ENCODE measurements around the gene RARRES2. TPM values are rescaled to one million over a fixed set of nuclear protein-coding genes. Genes with fewer than 3 reads are reported as not detected.

The RARRES2 gene
- total and polyA plus RNA-seq, 5 experiments from 2014 or later: 0.29 TPM; not detected in 4

DNA sequence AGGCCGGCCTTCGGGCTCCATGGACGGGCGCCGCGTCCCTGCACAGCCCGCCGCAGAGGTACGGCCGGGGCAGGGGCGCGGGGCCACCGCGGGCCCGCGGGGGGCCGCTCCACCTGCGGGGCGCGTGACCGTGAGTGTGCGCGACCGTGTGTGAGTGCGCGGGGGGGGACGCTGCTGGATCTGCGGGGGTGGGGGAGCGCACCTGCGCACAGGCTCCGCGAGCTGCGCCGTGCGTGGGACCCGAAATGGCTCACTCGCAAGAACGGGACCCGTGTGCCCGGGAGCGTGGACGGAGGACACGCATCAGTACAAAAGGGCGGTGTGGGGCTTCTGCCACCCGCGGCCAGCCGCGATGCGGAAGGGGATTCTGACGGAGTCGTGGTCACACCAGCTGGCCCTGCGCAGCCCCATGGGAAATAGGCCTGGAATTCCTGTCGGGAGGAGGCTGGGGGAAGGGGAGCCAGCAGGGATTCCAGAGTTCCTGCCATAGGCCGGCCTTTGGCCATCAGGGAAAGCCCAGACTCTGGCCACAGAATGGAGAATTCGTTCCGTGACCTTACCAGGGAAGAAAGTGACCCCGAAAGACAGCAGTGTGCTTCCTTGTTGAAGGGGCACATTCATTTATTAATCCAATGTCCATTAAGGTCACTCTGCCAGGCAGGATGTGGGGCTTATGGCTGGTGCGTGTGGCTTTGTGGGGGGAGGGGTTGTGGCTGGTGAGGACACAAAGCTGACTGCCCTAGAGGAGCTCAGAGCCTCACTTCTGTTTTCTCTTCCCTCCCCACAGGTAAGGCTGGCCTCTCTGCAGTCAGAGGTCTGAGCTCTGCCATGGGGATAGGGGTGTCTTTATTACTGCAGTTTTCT, 27.7 kb upstream of the RARRES2 start:
- no peaks in the 10 kb centered on the region for H3K27me3 Mint-ChIP-seq
- peak; percentile 60 to 73 for ATAC-seq

DNA sequence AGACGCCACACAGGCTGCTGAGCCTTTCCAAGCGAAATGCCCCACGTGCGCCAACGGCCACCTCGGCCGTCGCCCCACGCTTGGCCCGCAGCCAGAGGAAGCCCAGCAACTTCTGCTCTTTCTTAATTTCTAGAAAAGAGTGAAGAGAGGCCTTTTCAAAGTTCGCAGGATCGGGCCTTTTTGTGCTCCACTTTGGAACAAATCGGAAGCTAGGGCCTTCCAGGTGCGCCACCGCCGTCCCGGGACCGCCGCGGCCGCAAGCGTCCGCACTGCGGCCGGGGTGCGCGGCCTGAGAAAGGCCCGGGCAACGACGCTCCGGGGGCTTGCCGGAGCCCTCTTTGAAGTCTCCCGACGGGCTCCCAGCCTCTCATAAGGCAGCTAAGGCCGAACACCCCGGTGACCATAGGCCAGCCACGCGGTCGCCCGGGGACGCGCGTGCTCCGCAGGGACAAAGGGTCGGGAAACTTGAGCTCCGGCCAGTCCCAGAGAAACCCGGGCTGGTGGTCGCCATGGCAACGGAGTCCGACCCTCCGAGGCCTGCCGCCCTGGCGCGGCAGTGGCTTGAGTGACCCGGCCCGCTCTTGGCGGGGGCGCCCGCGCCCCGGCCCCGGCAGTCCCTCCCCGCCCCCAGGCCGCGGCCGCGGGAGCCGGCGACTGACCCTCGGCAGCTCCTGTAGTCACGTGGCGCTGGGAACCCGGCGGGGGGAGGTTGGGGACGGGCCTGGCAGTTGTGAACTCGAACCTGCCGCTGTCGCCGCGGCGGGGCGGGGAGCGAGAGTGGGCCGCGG, 26.9 kb upstream of the RARRES2 start, which contains the start of gene REPIN1:
Gene REPIN1, plus strand, starts transcription at position 727 of the 788 bp plus-strand sequence. CDS start 890 bp downstream, outside the sequence.
- Mint-ChIP-seq H3K27me3 (no peaks in the 10 kb centered on the region), H3K27ac (peak within 1 kb of the TSS; percentile 90 to 98 (median 96)), H3K4me3 (peak within 1 kb of the TSS; percentile 89 to 98 (median 94)), H3K9me3 (no peaks in the 10 kb centered on the region), H3K4me1 (peaks cover 21 to 65% (median 57%) of the 10 kb centered on the region in 4 donors), H3K36me3 (peaks cover 0 to 15% (median 0%) of the 10 kb centered on the region in 3 donors)
- ATAC-seq (peak; percentile 43 to 54), DNase-seq (peak; percentile 66 to 87 (median 74))
- POLR2A ChIA-PET: interaction anchor here (0.7 to 7.3 kb wide), 18 partner anchors 8 to 951 kb away, joined by 3 to 96 read pairs (median 5); partner anchors contain the start of genes ACTR3C, GIMAP5, GIMAP8 and LRRC61

More for the DNA sequence above, 27.7 kb upstream of the RARRES2 start:
- DNase-seq: peak in 9 of 10 donors; percentile 50 to 77 (median 61)
- Mint-ChIP-seq H3K4me3 (peak overlapping the region; percentile 89 to 98 (median 94)), H3K36me3 (peaks cover 0 to 23% (median 0%) of the 10 kb centered on the region in 3 donors), H3K4me1 (peaks cover 21 to 64% (median 58%) of the 10 kb centered on the region in 4 donors), H3K9me3 (no peaks in the 10 kb centered on the region), H3K27ac (peak overlapping the region; percentile 89 to 97 (median 95))
- POLR2A ChIA-PET: interaction anchor here (0.7 to 7.3 kb wide), 22 partner anchors 8 to 952 kb away, joined by 3 to 96 read pairs (median 5); partner anchors contain the start of genes ACTR3C, GIMAP1, GIMAP5 and GIMAP8

DNA sequence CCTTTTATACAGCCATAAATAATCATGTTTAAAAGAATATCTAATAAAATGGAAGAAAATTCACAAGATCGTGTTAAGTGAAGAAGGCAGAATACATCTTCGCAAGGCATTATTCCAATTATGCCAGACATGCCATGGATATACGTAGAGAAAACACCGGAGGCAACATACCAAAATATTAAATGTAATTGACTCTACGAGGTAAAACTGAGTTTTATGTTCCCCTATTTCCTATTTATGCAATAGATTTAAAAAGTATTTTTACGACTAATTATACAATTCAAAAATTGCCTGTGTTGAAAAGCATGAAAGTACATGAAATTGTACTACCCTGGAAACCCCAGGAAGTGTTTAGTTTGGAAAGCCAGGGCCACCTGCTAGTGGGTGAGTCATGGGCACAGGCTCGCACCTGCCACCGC, 26.3 kb upstream of the RARRES2 start:
- ATAC-seq (peak; percentile 48 to 63), DNase-seq (no peak)
- Mint-ChIP-seq H3K27me3 (no peaks in the 10 kb centered on the region), H3K9me3 (no peaks in the 10 kb centered on the region), H3K4me1 (peaks cover 24 to 66% (median 53%) of the 10 kb centered on the region in 4 donors), H3K36me3 (peaks cover 0 to 10% (median 0%) of the 10 kb centered on the region in 3 donors), H3K4me3 (peak overlapping the region; percentile 81 to 93 (median 90)), H3K27ac (peak overlapping the region; percentile 90 to 98 (median 94))
- POLR2A ChIA-PET: interaction anchor here (0.7 to 7.3 kb wide), 12 partner anchors 10 to 642 kb away, joined by 3 to 96 read pairs (median 8); partner anchors contain the start of genes GIMAP5, GIMAP8 and ZNF775

DNA sequence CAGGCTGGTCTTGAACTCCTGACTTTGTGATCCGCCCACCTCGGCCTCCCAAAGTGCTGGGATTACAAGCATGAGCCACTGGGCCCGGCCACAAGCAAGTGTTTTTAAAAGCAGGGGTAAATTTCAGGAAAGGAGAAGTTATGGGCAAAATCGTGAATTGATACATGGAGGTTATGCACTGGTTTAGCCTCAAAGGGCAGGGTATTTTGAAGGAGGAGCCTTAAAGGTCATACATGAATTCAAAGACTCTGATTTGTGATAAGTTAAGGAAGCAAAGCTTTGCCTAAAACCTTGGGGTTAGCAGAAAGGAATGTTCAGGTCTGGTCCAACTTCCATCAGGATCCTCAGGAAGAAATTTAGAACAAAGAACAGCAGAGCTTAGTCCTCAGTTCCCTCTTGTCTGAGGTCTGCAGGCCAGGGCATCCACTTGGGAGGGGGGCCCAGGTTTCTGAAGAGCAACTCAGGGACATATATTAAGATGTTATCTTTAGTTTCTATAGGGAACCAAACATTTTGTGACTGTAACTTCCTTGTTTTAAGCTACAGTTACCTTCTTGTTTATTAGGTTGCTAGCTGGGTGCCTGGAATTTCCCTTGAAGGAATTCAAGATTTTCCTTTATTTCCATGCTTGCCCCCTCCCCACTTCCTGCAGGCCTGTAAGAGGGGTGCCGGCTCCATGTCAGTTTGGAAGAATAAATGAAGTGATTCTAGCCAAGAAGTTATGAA, 24.4 kb upstream of the RARRES2 start:
- ATAC-seq (no peak), DNase-seq (no peak)
- Mint-ChIP-seq H3K36me3 (peaks cover 0 to 4% (median 0%) of the 10 kb centered on the region in 3 donors), H3K4me1 (peaks cover 29 to 76% (median 54%) of the 10 kb centered on the region in 4 donors), H3K9me3 (no peaks in the 10 kb centered on the region), H3K27me3 (no peaks in the 10 kb centered on the region), H3K4me3 (peak overlapping the region in 9 of 10 donors; percentile 46 to 80 (median 61)), H3K27ac (peak overlapping the region; percentile 82 to 96 (median 90))
- POLR2A ChIA-PET: interaction anchor here (1.3 to 7.3 kb wide), 5 partner anchors 9 to 389 kb away, joined by 3 to 96 read pairs (median 8); a partner anchor contains a TSS

GRCh38 chr7:150365194-150365593, 23.8 kb upstream of the RARRES2 start:
- H3K27me3 Mint-ChIP-seq: no peaks in the 10 kb centered on the region
- H3K36me3 Mint-ChIP-seq: no peaks in the 10 kb centered on the region
- POLR2A ChIA-PET: interaction anchor here (0.7 to 7.3 kb wide), 6 partner anchors 8 to 390 kb away, joined by 3 to 96 read pairs (median 6); a partner anchor contains a TSS
- no peaks in the 10 kb centered on the region for H3K9me3 Mint-ChIP-seq
- H3K4me1 Mint-ChIP-seq: peaks cover 28 to 71% (median 50%) of the 10 kb centered on the region in 4 donors
- ATAC-seq: no peak
- DNase-seq: no peak
- H3K27ac Mint-ChIP-seq: peak overlapping the region; percentile 76 to 96 (median 90)
- peak overlapping the region in 6 of 10 donors; percentile 3 to 61 (median 42) for H3K4me3 Mint-ChIP-seq

DNA sequence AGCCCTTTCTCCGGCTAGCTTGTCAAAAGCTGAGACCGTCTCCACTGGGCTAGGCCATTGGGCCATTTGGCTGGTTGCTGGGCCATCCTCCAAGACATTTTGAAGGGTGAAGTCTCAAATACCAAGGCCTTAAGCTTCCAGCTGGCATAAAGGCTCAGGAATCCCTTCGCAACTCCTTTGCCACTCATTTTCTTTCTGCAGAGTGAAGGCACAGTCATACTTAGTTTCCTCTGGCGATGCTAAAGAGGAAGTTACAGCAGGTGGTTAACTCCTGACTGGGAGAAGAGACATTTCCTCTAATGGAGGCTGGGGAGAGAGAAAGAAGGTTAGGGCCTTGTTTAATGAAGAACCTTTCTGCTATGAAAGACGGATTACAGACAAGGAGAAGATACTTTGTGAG, 22.4 kb upstream of the RARRES2 start:
- H3K4me1 Mint-ChIP-seq: peaks cover 33 to 66% (median 50%) of the 10 kb centered on the region in 4 donors
- H3K4me3 Mint-ChIP-seq: peak overlapping the region in 3 of 10 donors; percentile 3 to 39 (median 4)
- DNase-seq (no peak), ATAC-seq (no peak)
- no peaks in the 10 kb centered on the region for H3K36me3 Mint-ChIP-seq
- POLR2A ChIA-PET: interaction anchor here (0.6 to 1.1 kb wide), 2 partner anchors 147 to 260 kb away, joined by 3 read pairs; no protein-coding TSS in a partner anchor
- H3K9me3 Mint-ChIP-seq: no peaks in the 10 kb centered on the region
- H3K27ac Mint-ChIP-seq: peak overlapping the region in 7 of 10 donors; percentile 8 to 90 (median 39)
- H3K27me3 Mint-ChIP-seq: no peaks in the 10 kb centered on the region

DNA sequence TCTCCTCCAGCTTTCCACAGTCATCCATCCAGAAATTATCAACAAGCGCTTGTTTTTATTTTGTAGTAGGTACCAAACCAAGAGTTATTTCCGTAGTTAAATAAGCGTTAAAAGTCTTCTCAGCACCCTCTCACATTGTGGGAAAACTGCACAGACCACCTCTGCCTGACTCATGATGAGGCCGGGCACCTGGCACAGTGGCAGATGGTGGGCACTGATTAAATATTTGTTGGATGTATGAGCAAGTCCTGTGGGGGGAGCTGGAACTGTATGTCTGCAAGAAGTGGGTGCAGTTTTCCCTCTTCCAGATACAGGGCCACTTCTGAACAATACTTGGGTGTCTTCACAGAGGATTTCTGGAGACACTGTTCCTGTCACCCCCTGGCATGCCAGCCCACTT, 21.9 kb upstream of the RARRES2 start:
- ATAC-seq (no peak), DNase-seq (no peak)
- no peak overlapping the region for H3K27ac Mint-ChIP-seq
- H3K4me1 Mint-ChIP-seq: peaks cover 38 to 71% (median 55%) of the 10 kb centered on the region in 4 donors
- no peaks in the 10 kb centered on the region for H3K27me3 Mint-ChIP-seq
- H3K9me3 Mint-ChIP-seq: no peaks in the 10 kb centered on the region
- no peaks in the 10 kb centered on the region for H3K36me3 Mint-ChIP-seq
- no peak overlapping the region for H3K4me3 Mint-ChIP-seq
- POLR2A ChIA-PET: interaction anchor here (0.6 to 1.1 kb wide), 2 partner anchors 147 to 260 kb away, joined by 3 read pairs; no protein-coding TSS in a partner anchor

DNA sequence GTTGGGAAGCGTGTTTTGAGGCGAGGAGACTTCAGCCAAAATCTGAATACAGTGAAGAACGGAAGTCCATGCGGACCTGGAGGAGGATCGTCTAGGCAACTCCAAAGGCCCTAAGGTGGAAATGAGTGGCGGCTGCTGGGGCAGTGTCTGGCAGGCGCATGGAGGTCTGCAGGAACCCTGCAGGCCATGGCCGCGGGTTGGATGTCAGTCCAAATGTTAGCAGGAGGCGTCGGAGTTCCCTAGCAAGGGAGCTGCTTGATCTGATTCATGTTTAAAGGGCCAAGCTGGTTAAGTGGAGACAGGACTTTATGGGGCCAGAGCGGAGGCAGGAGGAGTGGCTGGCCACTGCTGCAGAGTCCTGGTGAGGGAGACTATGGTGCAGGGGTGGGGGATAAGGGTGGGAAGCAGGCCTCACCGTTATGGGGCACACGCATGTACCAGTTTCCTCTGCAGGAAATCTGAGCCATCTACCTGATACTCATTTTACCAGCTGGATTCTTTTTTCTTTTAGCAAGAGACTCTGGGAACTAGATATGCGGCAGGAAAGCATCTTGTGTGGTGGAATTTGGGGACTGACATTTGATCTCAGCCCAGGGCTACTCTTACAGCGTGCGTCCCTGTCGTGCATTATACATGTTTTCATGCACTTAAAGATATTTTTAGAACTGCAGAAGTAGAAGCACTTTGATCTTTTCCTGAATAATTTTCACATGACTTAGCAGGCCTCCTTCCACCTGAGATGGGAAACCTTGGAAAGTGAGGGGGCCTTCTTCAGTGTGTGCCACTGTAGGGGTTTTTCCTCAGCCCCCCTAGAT, 20.6 kb upstream of the RARRES2 start:
- POLR2A ChIA-PET: interaction anchor here (0.6 to 2.0 kb wide), 4 partner anchors 12 to 281 kb away, joined by 3 to 7 read pairs (median 6); a partner anchor contains a TSS
- DNase-seq (no peak), ATAC-seq (no peak)
- Mint-ChIP-seq H3K4me1 (peaks cover 39 to 75% (median 64%) of the 10 kb centered on the region in 4 donors), H3K9me3 (no peaks in the 10 kb centered on the region), H3K27me3 (no peaks in the 10 kb centered on the region), H3K36me3 (no peaks in the 10 kb centered on the region), H3K27ac (peak overlapping the region in 4 of 10 donors; percentile 36 to 84 (median 58)), H3K4me3 (no peak overlapping the region)

GRCh38 chr7:150361402-150361801, 20.0 kb upstream of the RARRES2 start:
- POLR2A ChIA-PET: interaction anchor here (0.6 to 2.0 kb wide), 4 partner anchors 13 to 281 kb away, joined by 3 to 7 read pairs (median 6); a partner anchor contains a TSS
- H3K27ac Mint-ChIP-seq: no peak overlapping the region
- peaks cover 39 to 75% (median 64%) of the 10 kb centered on the region in 4 donors for H3K4me1 Mint-ChIP-seq
- ATAC-seq (no peak), DNase-seq (no peak)
- H3K4me3 Mint-ChIP-seq: no peak overlapping the region
- H3K9me3 Mint-ChIP-seq: no peaks in the 10 kb centered on the region
- H3K27me3 Mint-ChIP-seq: no peaks in the 10 kb centered on the region
- no peaks in the 10 kb centered on the region for H3K36me3 Mint-ChIP-seq

- Mint-ChIP-seq H3K9me3 (no peaks in the 10 kb centered on the region), H3K27me3 (no peaks in the 10 kb centered on the region), H3K36me3 (no peaks in the 10 kb centered on the region), H3K4me1 (peaks cover 33 to 69% (median 56%) of the 10 kb centered on the region in 4 donors), H3K27ac (peak overlapping the region in 8 of 10 donors; percentile 66 to 96 (median 85)), H3K4me3 (peak overlapping the region in 4 of 10 donors; percentile 43 to 77 (median 60))
- ATAC-seq (no peak), DNase-seq (no peak)
- POLR2A ChIA-PET: interaction anchor here (0.9 to 1.3 kb wide), 2 partner anchors 9 to 45 kb away, joined by 3 to 5 read pairs; partner anchors contain the start of gene REPIN1
These were observed 19.1 kb upstream of the RARRES2 start for GRCh38 chr7:150360363-150361058.
